H1 (cell line): ENCODE measurements around the gene FASN. TPM values are rescaled to one million over a fixed set of nuclear protein-coding genes. Genes with fewer than 3 reads are reported as not detected.
A peak's percentile ranks its signal among the peaks of the same experiment; 100 is the strongest.

Source experiments
- CTCF ChIA-PET: fragments of 300-600 bp; sonication (Branson Sonifier 250); formaldehyde crosslinking; loops from one replicate; lab custom pipeline; 2021; ENCODE audit not compliant: partially characterized antibody; lab: Charles Lee
- POLR2A ChIA-PET: fragments of 300-600 bp; sonication (Branson Sonifier 250); formaldehyde crosslinking; loops from one replicate; lab custom pipeline; 2021; ENCODE audit warnings: inconsistent platforms; ENCODE audit not compliant: partially characterized antibody; lab: Charles Lee
- DNase-seq, 2 experiments: peaks; one replicate each; pipeline versions ENCODE4 v3.0.0 to v3.0.0-alpha.2; 2010 to 2022; ENCODE audit warnings: low spot score in 2 of 2, low read depth in 1 of 2, mixed read lengths in 1 of 2
- FAIRE-seq: peaks from 2 replicates; lab custom pipeline; 2011; peaks lifted over from hg19 to GRCh38; lab: Jason Lieb, UNC
- H2AFZ ChIP-seq: 2 replicates; pipeline ENCODE4 v1.8.1; 2012; ENCODE audit warnings: low read length, inconsistent platforms
- H2AK5ac ChIP-seq: 2 replicates; pipeline ENCODE4 v1.6.1; 2013; ENCODE audit warnings: low read depth, low read length
- H2BK120ac ChIP-seq: replicated peaks from 2 replicates; pipeline ENCODE3; 2013; ENCODE audit warnings: low read depth, low read length, inconsistent platforms
- H2BK12ac ChIP-seq: 2 replicates; pipeline ENCODE4 v1.6.1; 2013; ENCODE audit warnings: low read depth, low read length
- H2BK15ac ChIP-seq: 2 replicates; pipeline ENCODE4 v1.6.1; 2013; ENCODE audit warnings: low read length
- H2BK20ac ChIP-seq: 2 replicates; pipeline ENCODE4 v1.6.1; 2013; ENCODE audit warnings: low read length
- H2BK5ac ChIP-seq: 2 replicates; pipeline ENCODE4 v1.6.1; 2013; ENCODE audit warnings: low read depth, low read length
- H3K14ac ChIP-seq: 2 replicates; pipeline ENCODE4 v1.6.1; 2013; ENCODE audit warnings: inconsistent platforms; ENCODE audit not compliant: insufficient read length
- H3K18ac ChIP-seq: 2 replicates; pipeline ENCODE4 v1.6.1; 2013; ENCODE audit warnings: low read length; ENCODE audit errors: extremely low read depth
- H3K23ac ChIP-seq: 2 replicates; pipeline ENCODE4 v1.6.1; 2013; ENCODE audit warnings: inconsistent platforms; ENCODE audit not compliant: insufficient read length
- H3K23me2 ChIP-seq: 2 replicates; pipeline ENCODE4 v1.6.1; 2013; ENCODE audit warnings: low read depth, low read length
- H3K27ac ChIP-seq: 2 replicates; pipeline ENCODE4 v1.6.1; 2011; ENCODE audit warnings: low read depth, low read length, inconsistent platforms
- H3K27me3 ChIP-seq, 4 experiments: replicated peaks in 1 of 4; 1 replicate in 1 of 4; 2 replicates in 3 of 4; pipeline versions ENCODE4 v1.6.1 to v1.8.1; 2011 to 2013; ENCODE audit warnings: low read length in 3 of 4, mild to moderate bottlenecking in 3 of 4, inconsistent platforms in 2 of 4, mixed read lengths in 2 of 4, moderate library complexity in 1 of 4; ENCODE audit not compliant: control insufficient read depth in 3 of 4, insufficient read depth in 3 of 4; ENCODE audit errors: extremely low read depth in 1 of 4
- H3K36me3 ChIP-seq, 4 experiments: 2 replicates each; pipeline versions ENCODE4 v1.6.1 to v1.8.1; 2011 to 2013; ENCODE audit warnings: mild to moderate bottlenecking in 4 of 4, low read length in 3 of 4, moderate library complexity in 2 of 4, control low read depth in 1 of 4, inconsistent platforms in 1 of 4; ENCODE audit not compliant: insufficient read depth in 4 of 4, control insufficient read depth in 2 of 4
- H3K4ac ChIP-seq: replicated peaks from 2 replicates; pipeline ENCODE3; 2013; ENCODE audit warnings: low read length, low read depth, mixed read lengths, inconsistent platforms; ENCODE audit not compliant: insufficient read length
- H3K4me1 ChIP-seq, 4 experiments: replicated peaks in 1 of 4; 1 replicate in 1 of 4; 2 replicates in 3 of 4; pipeline versions ENCODE4 v1.6.1 to v1.8.1; 2011 to 2013; ENCODE audit warnings: low read length in 3 of 4, inconsistent platforms in 2 of 4, mixed read lengths in 1 of 4; ENCODE audit not compliant: insufficient read depth in 4 of 4, control insufficient read depth in 3 of 4
- H3K4me2 ChIP-seq, 2 experiments: 2 replicates each; pipeline versions ENCODE4 v1.6.1 to v1.8.1; 2011 to 2013; ENCODE audit warnings: low read depth in 2 of 2, low read length in 2 of 2, control low read depth in 1 of 2, inconsistent platforms in 1 of 2, mild to moderate bottlenecking in 1 of 2; ENCODE audit not compliant: insufficient read depth in 1 of 2
- H3K4me3 ChIP-seq, 4 experiments: fragments of 200-600, 300-600 bp in 1 of 4; sonication (generic), shearing (Covaris generic), sonication (Bioruptor Twin) in 1 of 4; 2 replicates each; pipeline versions ENCODE4 v1.5.1 to v1.8.1; 2011 to 2016; ENCODE audit warnings: low read length in 4 of 4, low read depth in 3 of 4, control low read depth in 2 of 4, inconsistent platforms in 2 of 4, mild to moderate bottlenecking in 2 of 4, mixed read lengths in 1 of 4, moderate library complexity in 1 of 4; ENCODE audit not compliant: insufficient read depth in 2 of 4; ENCODE audit errors: extremely low read depth in 1 of 4
- H3K56ac ChIP-seq: replicated peaks from 2 replicates; pipeline ENCODE3; 2013; ENCODE audit warnings: low read depth, mild to moderate bottlenecking, mixed read lengths, low read length, inconsistent platforms; ENCODE audit not compliant: insufficient read length
- H3K79me1 ChIP-seq: 2 replicates; pipeline ENCODE4 v1.6.1; 2013; ENCODE audit warnings: low read depth, low read length, control low read depth
- H3K79me2 ChIP-seq, 2 experiments: 2 replicates each; pipeline versions ENCODE4 v1.6.1 to v1.8.1; 2012 to 2013; ENCODE audit warnings: low read length in 2 of 2, mild to moderate bottlenecking in 2 of 2, inconsistent platforms in 1 of 2; ENCODE audit not compliant: insufficient read depth in 2 of 2, control insufficient read depth in 1 of 2
- H3K9ac ChIP-seq, 4 experiments: replicated peaks in 1 of 4; 1 replicate in 1 of 4; 2 replicates in 3 of 4; pipeline versions ENCODE4 v1.6.1 to v1.8.1; 2011 to 2013; ENCODE audit warnings: low read depth in 3 of 4, low read length in 3 of 4, control low read depth in 2 of 4, mild to moderate bottlenecking in 2 of 4, moderate library complexity in 2 of 4, inconsistent platforms in 1 of 4; ENCODE audit errors: extremely low read depth in 1 of 4
- H3K9me3 ChIP-seq, 2 experiments: 2 replicates each; pipeline versions ENCODE4 v1.6.1 to v1.8.1; 2012 to 2013; ENCODE audit warnings: mild to moderate bottlenecking in 2 of 2, moderate library complexity in 2 of 2, control low read depth in 1 of 2, inconsistent platforms in 1 of 2, low read depth in 1 of 2, low read length in 1 of 2, mixed read lengths in 1 of 2; ENCODE audit not compliant: insufficient read depth in 2 of 2
- H4K20me1 ChIP-seq, 2 experiments: replicated peaks in 1 of 2; 2 replicates each; pipeline versions ENCODE3 to v1.8.1; 2011 to 2013; ENCODE audit warnings: inconsistent platforms in 2 of 2, low read length in 2 of 2, mild to moderate bottlenecking in 1 of 2; ENCODE audit not compliant: insufficient read depth in 2 of 2, control insufficient read depth in 1 of 2
- H4K5ac ChIP-seq: 2 replicates; pipeline ENCODE4 v1.6.1; 2013; ENCODE audit warnings: low read length, low read depth, mixed read lengths, inconsistent platforms; ENCODE audit not compliant: insufficient read length
- H4K8ac ChIP-seq: 2 replicates; pipeline ENCODE4 v1.8.0; 2013; ENCODE audit warnings: mild to moderate bottlenecking, moderate library complexity, low read length, inconsistent platforms; ENCODE audit not compliant: insufficient read depth; ENCODE audit errors: extremely low read depth
- H4K91ac ChIP-seq: replicated peaks from 2 replicates; pipeline ENCODE3; 2013; ENCODE audit warnings: low read length, mixed read lengths, inconsistent platforms; ENCODE audit not compliant: insufficient read length
- CBX8 ChIP-seq: fragments of 300-800, 300-1000 bp; sonication (generic); IDR thresholded peaks from 2 replicates; pipeline ENCODE4 v1.7.1; 2016; ENCODE audit warnings: low read depth, low read length, borderline replicate concordance
- JUN ChIP-seq: IDR thresholded peaks from 2 replicates; pipeline ENCODE4 v1.6.1; 2011; ENCODE audit warnings: low read depth, mild to moderate bottlenecking, improper control_type of control experiment, low read length
- WGBS, 2 experiments: shearing (Covaris generic) in 1 of 2; methylation state at CpG; one replicate each; pipeline versions ENCODE4 v1.1.6 to v1.1.7; 2013 to 2015; ENCODE audit warnings: low lambda C conversion rate in 2 of 2, mixed read lengths in 2 of 2, inconsistent platforms in 1 of 2, low coverage in 1 of 2, missing lambda C conversion rate in 1 of 2; ENCODE audit not compliant: insufficient replicate concordance in 2 of 2, insufficient coverage in 1 of 2, insufficient read length in 1 of 2; ENCODE audit errors: extremely low coverage in 1 of 2, missing lambda C conversion rate in 1 of 2; 5-methylcytosine and 5-hydroxymethylcytosine counted together
- polyA plus RNA-seq, 7 experiments: library from polyadenylated mRNA; depleted of rRNA in 3 of 7; stranded (reverse) in 5 of 7; unstranded in 2 of 7; fragments of >200 nt in 5 of 7; fragments of 200-250 nt in 2 of 7; gene quantifications; 1 replicate in 5 of 7; 2 replicates in 1 of 7; 4 replicates in 1 of 7; pipeline versions ENCODE4 v1.2.1 to v1.2.3, GENCODE V29; 2011 to 2013; ENCODE audit warnings: missing spikeins in 2 of 7, mixed read lengths in 2 of 7
- total RNA-seq: library from RNA; stranded (reverse); fragmentation: NEBNext Ultra II Directional; extraction: Animal tissue kit (Norgen Biotek cat#: 25700); gene quantifications from 2 replicates; pipeline ENCODE4 v1.2.1, GENCODE V29; 2021

The FASN gene
- total and polyA plus RNA-seq, 2 of the 8 experiments (the other 6 are each of a cell fraction or from before 2014, with no cell fraction given) = 143 to 561 TPM

GRCh38 chr17:82114872-82115271 is 16.8 kb upstream of the FASN start:
- H3K9ac ChIP-seq = no peak overlapping the region
- H4K91ac ChIP-seq = no peak overlapping the region
- no peak overlapping the region for H3K23ac ChIP-seq
- TF ChIP-seq CBX8 (no peak), JUN (no peak)
- no peak overlapping the region for H2BK12ac ChIP-seq
- no peak overlapping the region for H3K14ac ChIP-seq
- CTCF ChIA-PET = interaction anchor here (0.7 to 10.5 kb wide), 6 partner anchors 11 to 91 kb away, joined by 3 to 61 read pairs (median 4); partner anchors contain the start of gene FASN
- no peak overlapping the region for H4K5ac ChIP-seq
- H2AK5ac ChIP-seq = no peak overlapping the region
- no peak overlapping the region for H3K56ac ChIP-seq
- H3K4me1 ChIP-seq = peaks cover 0 to 8% (median 2%) of the 10 kb centered on the region in 4 experiments; a peak in 4 of 7 replicates
- peaks cover 3 to 6% of the 10 kb centered on the region in 2 experiments for H4K20me1 ChIP-seq
- H3K79me2 ChIP-seq = no peaks in the 10 kb centered on the region
- H4K8ac ChIP-seq = peak overlapping the region; percentile 14; the same call in 1 of the 2 replicates
- no peak for FAIRE-seq
- H3K4ac ChIP-seq = no peak overlapping the region
- no peak overlapping the region for H2BK5ac ChIP-seq
- peaks cover 0 to 4% (median 0%) of the 10 kb centered on the region in 4 experiments; a peak in 2 of 7 replicates for H3K27me3 ChIP-seq
- H3K79me1 ChIP-seq = no peaks in the 10 kb centered on the region
- no peaks in the 10 kb centered on the region for H3K9me3 ChIP-seq
- H2AFZ ChIP-seq = no peak overlapping the region
- no peak overlapping the region for H3K4me3 ChIP-seq
- H2BK120ac ChIP-seq = no peak overlapping the region
- H3K36me3 ChIP-seq = no peaks in the 10 kb centered on the region
- no peak for DNase-seq
- 0 out of 2 replicates have a peak, but pooled peaks cover 2% of the 10 kb centered on the region for H3K23me2 ChIP-seq
- H3K27ac ChIP-seq = no peak overlapping the region
- no peak overlapping the region for H3K4me2 ChIP-seq
- no peak overlapping the region for H2BK15ac ChIP-seq
- 93% methylated on average over 7 of the region's 9 CpGs; no CpG with 5 or more reads in 1 of the 2 experiments for WGBS, 2 experiments
- POLR2A ChIA-PET = no interaction called here
- no peak overlapping the region for H3K18ac ChIP-seq
- H2BK20ac ChIP-seq = no peak overlapping the region
